Limb (tissue), 2 donors: ENCODE results near the gene ARFIP1.

ENCODE experiments used
- DNase-seq, 2 donors: peaks; one replicate each; pipeline ENCODE4 v3.0.0-alpha.2; 2016; ENCODE audit errors: extremely low spot score in 2 of 2

Gene ARFIP1

GRCh38 chr4:152961014-152961772, 181.4 kb downstream of the ARFIP1 start:
- no peak for DNase-seq

- no peak for DNase-seq
Measured at GRCh38 chr4:152961773-152962115, 182.0 kb downstream of the ARFIP1 start.
